ENCODE results near the gene SMLR1. TPM values are rescaled to one million over a fixed set of nuclear protein-coding genes. Genes with fewer than 3 reads are reported as not detected.
A peak's percentile ranks its signal among the peaks of the same experiment; 100 is the strongest.
"Not testable (repeated sequence)": the region's sequence is repeated elsewhere in the genome, so short reads cannot be mapped to it uniquely, and the experiment has no call there.

The SMLR1 gene
- polyA plus RNA-seq, 1 experiment: not detected

DNA sequence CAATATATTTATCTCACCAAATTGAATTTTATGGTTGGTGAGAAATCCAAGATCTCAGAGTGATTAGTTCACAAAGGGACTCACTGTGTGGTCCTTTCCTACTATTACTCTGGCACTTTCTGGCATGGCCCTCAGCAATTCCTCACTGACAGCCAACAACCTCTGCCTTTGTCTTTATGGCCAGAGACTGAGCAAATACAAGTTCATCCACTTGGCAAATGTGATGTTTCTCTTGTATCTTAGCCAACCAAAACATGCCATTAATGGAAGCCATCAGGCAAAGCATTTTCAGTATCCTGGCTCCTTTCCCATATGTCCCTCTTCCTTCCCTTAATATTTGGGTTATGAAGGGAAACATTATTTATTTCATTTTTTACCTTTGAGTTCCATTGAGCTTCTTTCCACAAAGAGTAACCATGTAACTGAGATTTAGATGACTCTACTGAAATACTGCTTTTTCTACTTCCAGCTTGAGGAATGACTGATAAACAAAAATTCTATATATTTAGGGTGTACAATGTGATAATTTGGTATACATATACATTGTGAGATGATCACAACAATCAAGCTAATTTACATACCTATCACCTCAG is 30.8 kb upstream of the SMLR1 start:
- no peak for TF ChIP-seq CTCF (IDR thresholded peaks at IDR 0.05; ENCODE audit: insufficient read depth, low read depth, low read length)
- no peak overlapping the region for H3K4me3 ChIP-seq (ENCODE audit: low read depth, low read length)
- POLR2A ChIA-PET: no interaction called here
- CTCF ChIA-PET: interaction anchor here (1.0 kb wide), 1 partner anchor 15 kb away, joined by 4 read pairs; no protein-coding TSS in a partner anchor
- peak; percentile 26 for DNase-seq (ENCODE audit: low read depth)
- no peaks in the 10 kb centered on the region for H3K27me3 ChIP-seq (ENCODE audit: control insufficient read depth, insufficient read depth, low read length)
- H3K36me3 ChIP-seq (ENCODE audit: control insufficient read depth, insufficient read depth, low read length): no peaks in the 10 kb centered on the region

DNA sequence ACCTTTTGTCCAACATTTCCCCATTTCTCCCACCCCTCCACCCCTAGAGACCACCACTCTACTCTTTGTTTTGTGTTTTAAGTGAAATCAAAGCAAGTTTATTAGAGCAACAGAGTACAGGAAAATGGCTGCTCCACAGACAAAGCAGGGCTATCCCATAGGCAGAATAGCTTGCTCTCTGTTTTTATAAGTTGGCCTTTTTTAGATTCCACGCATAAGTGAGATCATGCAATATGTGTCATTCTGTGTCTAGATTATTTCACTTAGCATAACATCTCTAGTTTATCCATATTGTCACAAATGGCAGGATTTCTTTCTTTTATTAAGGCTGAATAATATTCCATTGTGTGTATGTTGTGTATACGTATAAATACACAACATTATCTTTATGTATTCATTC is 30.1 kb upstream of the SMLR1 start:
- no peak overlapping the region for H3K4me3 ChIP-seq (ENCODE audit: low read depth, low read length)
- no peak for DNase-seq (ENCODE audit: low read depth)
- CTCF ChIA-PET: interaction anchor here (1.0 kb wide), 1 partner anchor 14 kb away, joined by 4 read pairs; no protein-coding TSS in a partner anchor
- POLR2A ChIA-PET: no interaction called here
- no peaks in the 10 kb centered on the region for H3K36me3 ChIP-seq (ENCODE audit: control insufficient read depth, insufficient read depth, low read length)
- no peaks in the 10 kb centered on the region for H3K27me3 ChIP-seq (ENCODE audit: control insufficient read depth, insufficient read depth, low read length)
- TF ChIP-seq CTCF (IDR thresholded peaks at IDR 0.05; ENCODE audit: insufficient read depth, low read depth, low read length): no peak

DNA sequence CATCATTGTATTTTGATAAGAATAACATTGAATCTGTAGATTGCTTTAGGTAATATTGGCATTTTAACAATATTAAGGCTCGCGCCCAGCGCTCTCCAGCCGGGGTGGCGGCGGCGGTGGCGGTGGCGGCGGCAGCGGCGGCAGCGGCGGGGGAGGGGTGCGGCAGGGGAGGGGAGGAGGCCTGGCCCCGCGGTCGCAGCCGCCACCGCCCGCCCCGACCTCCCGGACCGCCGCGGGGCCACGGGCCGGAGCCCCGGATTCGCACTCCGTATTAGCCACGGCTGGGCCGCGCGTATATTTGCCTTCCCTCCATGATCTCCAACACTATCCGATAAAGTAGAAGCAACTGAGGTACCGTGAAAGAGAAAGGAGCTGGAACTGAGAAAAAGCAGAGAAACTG is 25.8 kb upstream of the SMLR1 start:
- H3K36me3 ChIP-seq (ENCODE audit: control insufficient read depth, insufficient read depth, low read length); DNase-seq (ENCODE audit: low read depth); H3K4me3 ChIP-seq (ENCODE audit: low read depth, low read length); H3K27me3 ChIP-seq (ENCODE audit: control insufficient read depth, insufficient read depth, low read length); POLR2A ChIA-PET; CTCF ChIA-PET: not testable (repeated sequence)

DNA sequence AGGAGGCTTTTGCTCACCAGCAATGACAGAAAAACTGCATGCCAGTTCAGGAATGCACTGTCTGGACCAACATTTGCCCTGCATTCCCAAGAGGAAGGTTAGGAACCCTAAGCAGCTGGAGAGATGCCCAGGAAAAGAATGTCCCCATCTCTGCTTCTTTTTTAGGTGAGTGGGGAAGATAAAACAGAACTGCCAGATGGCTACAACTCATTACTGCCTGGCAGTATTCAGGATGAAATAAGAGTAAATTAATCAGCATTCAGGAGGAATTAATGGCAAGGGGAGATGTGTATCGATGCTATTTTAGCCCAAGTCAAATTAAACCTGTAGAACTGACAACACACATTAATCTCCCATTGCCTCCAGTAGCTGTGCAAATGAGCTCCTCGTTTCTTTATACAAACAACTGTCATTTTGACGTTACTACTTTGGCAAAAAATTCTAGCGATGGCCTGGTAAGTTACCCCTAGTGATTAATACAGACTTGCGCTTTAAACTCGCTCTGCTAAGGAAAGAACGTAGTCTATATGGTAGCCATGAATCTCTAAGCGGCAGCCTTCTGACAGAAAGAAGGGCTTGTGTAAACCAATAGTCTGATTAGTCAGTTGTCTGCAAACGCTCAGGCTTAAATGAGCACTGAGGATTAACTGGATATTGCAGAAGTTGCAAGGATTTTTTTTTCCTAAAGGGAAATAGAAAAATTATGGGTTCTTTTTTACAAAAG is 16.7 kb upstream of the SMLR1 start:
- TF ChIP-seq CTCF (IDR thresholded peaks at IDR 0.05; ENCODE audit: insufficient read depth, low read depth, low read length): no peak
- H3K36me3 ChIP-seq (ENCODE audit: control insufficient read depth, insufficient read depth, low read length): no peaks in the 10 kb centered on the region
- no peaks in the 10 kb centered on the region for H3K27me3 ChIP-seq (ENCODE audit: control insufficient read depth, insufficient read depth, low read length)
- ChIA-PET POLR2A (interaction anchor here (0.6 kb wide), 1 partner anchor 336 kb away, joined by 3 read pairs; no protein-coding TSS in a partner anchor), CTCF (interaction anchor here (0.8 to 1.6 kb wide), 3 partner anchors 11 to 152 kb away, joined by 3 to 4 read pairs (median 4); no protein-coding TSS in a partner anchor)
- no peak overlapping the region for H3K4me3 ChIP-seq (ENCODE audit: low read depth, low read length)
- no peak for DNase-seq (ENCODE audit: low read depth)

- ChIA-PET CTCF (no interaction called here), POLR2A (no interaction called here)
- Histone ChIP-seq H3K27me3 (ENCODE audit: control insufficient read depth, insufficient read depth, low read length) (no peaks in the 10 kb centered on the region), H3K4me3 (ENCODE audit: low read depth, low read length) (no peak overlapping the region), H3K36me3 (ENCODE audit: control insufficient read depth, insufficient read depth, low read length) (no peaks in the 10 kb centered on the region)
- TF ChIP-seq CTCF (IDR thresholded peaks at IDR 0.05; ENCODE audit: insufficient read depth, low read depth, low read length): no peak
- DNase-seq (ENCODE audit: low read depth): no peak
These were observed 15.3 kb upstream of the SMLR1 start for GRCh38 chr6:130811932-130812331.
